ENCODE data around the gene AMBP. TPM values are rescaled to one million over a fixed set of nuclear protein-coding genes. Genes with fewer than 3 reads are reported as not detected.
"Not testable (repeated sequence)": the region's sequence is repeated elsewhere in the genome, so short reads cannot be mapped to it uniquely, and the experiment has no call there.

The AMBP gene
- polyA plus RNA-seq, 6 donors from 2014 or later, result not detected

DNA sequence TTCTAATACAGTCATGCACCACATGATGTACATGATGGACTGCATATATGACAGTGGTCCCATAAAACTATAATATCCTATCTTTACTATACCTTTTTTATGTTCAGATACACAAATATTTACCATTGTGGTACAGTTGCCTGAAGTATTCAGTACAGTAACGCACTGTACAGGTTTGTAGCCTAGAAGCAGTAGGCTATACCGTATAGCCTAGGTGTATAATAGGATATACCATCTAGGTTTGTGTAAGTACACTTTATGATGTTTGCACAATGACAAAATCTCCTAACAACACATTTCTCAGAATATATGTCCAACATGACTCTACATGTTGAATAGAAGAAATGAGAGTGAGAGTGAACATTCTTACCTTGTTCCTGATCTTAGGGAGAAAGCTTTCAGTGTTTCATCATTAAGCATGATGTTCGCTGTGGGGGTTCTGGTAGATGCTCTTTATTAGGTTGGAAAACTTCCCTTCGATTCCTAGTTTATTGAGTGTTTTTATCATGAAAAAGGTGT, 31.8 kb downstream of the AMBP start:
- Mint-ChIP-seq H3K27ac (no peak overlapping the region), H3K27me3 (no peaks in the 10 kb centered on the region), H3K4me3 (no peak overlapping the region), H3K36me3 (peaks cover 8 to 11% of the 10 kb centered on the region in 2 donors), H3K9me3 (peaks cover 0 to 2% (median 0%) of the 10 kb centered on the region in 7 donors), H3K4me1 (no peaks in the 10 kb centered on the region)
- ATAC-seq (ENCODE audit: low read depth in 2 of 2) (no peak), DNase-seq (no peak)

GRCh38 chr9:114043660-114044059, 34.4 kb downstream of the AMBP start:
- H3K27me3 Mint-ChIP-seq; H3K4me3 Mint-ChIP-seq; DNase-seq; H3K4me1 Mint-ChIP-seq; H3K36me3 Mint-ChIP-seq; ATAC-seq (ENCODE audit: low read depth in 2 of 2); H3K27ac Mint-ChIP-seq; H3K9me3 Mint-ChIP-seq: not testable (repeated sequence)

DNA sequence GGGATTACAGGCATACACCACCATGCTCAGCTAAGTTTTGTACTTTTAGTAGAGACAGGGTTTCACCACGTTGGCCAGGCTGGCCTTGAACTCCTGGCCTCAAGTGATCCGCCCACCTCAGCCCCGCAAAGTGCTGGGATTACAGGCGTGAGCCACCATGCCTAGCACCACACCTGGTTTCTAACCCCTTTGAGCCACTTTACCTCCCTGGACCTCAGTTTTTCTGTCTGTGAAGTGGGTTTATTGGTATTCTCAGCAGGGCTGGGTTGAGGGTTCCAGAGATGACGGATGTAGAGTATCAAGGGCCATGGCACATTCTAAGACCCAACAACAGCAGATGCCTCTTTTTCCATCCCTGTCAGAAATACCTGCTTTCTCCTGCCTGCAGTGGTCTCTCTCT, 38.6 kb downstream of the AMBP start:
- H3K36me3 Mint-ChIP-seq, result peaks cover 0 to 21% of the 10 kb centered on the region in 2 donors
- H3K4me3 Mint-ChIP-seq, result no peak overlapping the region
- H3K27me3 Mint-ChIP-seq, result no peaks in the 10 kb centered on the region
- DNase-seq, result no peak
- H3K27ac Mint-ChIP-seq, result no peak overlapping the region
- no peak for ATAC-seq (ENCODE audit: low read depth in 2 of 2)
- peaks cover 0 to 4% (median 0%) of the 10 kb centered on the region in 7 donors for H3K9me3 Mint-ChIP-seq
- H3K4me1 Mint-ChIP-seq, result peaks cover 0 to 4% (median 0%) of the 10 kb centered on the region in 3 donors

GRCh38 chr9:114038724-114039313, 39.3 kb downstream of the AMBP start:
- ATAC-seq (ENCODE audit: low read depth in 2 of 2), result no peak
- H3K4me1 Mint-ChIP-seq, result peaks cover 0 to 4% (median 0%) of the 10 kb centered on the region in 3 donors
- H3K9me3 Mint-ChIP-seq, result peaks cover 0 to 4% (median 0%) of the 10 kb centered on the region in 7 donors
- H3K36me3 Mint-ChIP-seq, result peaks cover 0 to 21% of the 10 kb centered on the region in 2 donors
- no peak overlapping the region for H3K27ac Mint-ChIP-seq
- H3K4me3 Mint-ChIP-seq, result no peak overlapping the region
- no peaks in the 10 kb centered on the region for H3K27me3 Mint-ChIP-seq
- no peak for DNase-seq

DNA sequence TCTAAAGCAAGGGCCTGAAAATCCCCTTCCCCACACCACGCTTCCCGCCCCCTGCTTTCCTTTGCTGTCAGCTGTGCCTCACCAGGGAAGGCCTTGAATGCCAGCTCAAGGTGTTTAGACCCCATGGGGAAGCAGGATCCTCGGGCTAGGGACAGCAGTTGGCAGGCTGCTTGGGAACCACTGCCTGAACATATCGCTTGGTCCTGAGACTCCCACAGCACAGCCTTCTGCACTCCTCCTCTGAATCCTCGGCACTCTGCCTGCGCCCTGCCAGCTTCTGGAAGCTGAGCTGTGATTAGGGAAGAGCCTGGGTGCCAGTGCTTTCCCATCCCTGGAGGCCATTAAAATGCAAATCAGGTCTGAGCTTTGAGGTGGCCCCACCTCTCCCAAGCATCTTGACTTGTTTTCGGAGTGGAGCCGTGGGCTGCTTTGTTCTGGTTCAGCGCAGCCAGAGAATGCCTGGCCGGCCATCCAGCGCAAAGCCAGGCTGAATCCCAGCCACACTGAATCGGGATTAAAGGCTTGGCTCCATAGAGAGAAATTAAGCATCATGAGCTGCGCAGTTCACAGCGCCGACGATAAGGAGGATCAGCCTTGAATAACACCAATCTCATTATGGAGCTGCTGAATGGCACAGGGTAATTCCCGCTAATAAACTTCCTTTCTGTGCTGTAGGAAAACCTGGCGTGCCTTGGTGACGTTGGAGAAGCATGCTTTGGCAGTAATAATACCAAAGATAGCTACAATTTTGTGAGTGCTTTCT, 40.0 kb downstream of the AMBP start:
- DNase-seq, result no peak
- Mint-ChIP-seq H3K9me3 (peaks cover 0 to 4% (median 0%) of the 10 kb centered on the region in 7 donors), H3K4me3 (no peak overlapping the region), H3K27ac (no peak overlapping the region), H3K4me1 (peaks cover 0 to 4% (median 0%) of the 10 kb centered on the region in 3 donors), H3K36me3 (peaks cover 0 to 21% of the 10 kb centered on the region in 2 donors), H3K27me3 (no peaks in the 10 kb centered on the region)
- no peak for ATAC-seq (ENCODE audit: low read depth in 2 of 2)

DNA sequence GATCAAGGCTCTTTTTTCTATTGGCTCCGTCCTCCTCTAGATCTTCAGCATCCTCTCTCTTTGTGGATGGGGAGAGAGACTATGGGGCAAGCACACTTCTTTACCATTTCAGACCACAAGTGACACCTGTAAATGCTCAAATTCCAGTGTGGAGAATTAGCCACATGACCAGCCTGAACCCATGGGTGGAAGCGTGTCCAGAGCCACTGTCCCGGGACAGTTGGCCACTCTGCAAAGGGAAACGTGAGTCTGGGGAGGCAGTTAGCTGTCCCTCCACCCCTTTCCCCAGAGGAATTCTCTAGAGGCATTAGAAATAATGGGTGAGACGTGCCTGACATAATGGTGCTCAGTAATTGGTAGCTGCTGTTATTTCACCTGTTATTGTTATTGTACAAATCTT, 40.9 kb downstream of the AMBP start:
- Mint-ChIP-seq H3K9me3 (peaks cover 0 to 4% (median 0%) of the 10 kb centered on the region in 7 donors), H3K27me3 (no peaks in the 10 kb centered on the region), H3K36me3 (peaks cover 0 to 21% of the 10 kb centered on the region in 2 donors), H3K27ac (no peak overlapping the region), H3K4me1 (peaks cover 0 to 4% (median 0%) of the 10 kb centered on the region in 3 donors), H3K4me3 (no peak overlapping the region)
- ATAC-seq (ENCODE audit: low read depth in 2 of 2) (no peak), DNase-seq (no peak)

DNA sequence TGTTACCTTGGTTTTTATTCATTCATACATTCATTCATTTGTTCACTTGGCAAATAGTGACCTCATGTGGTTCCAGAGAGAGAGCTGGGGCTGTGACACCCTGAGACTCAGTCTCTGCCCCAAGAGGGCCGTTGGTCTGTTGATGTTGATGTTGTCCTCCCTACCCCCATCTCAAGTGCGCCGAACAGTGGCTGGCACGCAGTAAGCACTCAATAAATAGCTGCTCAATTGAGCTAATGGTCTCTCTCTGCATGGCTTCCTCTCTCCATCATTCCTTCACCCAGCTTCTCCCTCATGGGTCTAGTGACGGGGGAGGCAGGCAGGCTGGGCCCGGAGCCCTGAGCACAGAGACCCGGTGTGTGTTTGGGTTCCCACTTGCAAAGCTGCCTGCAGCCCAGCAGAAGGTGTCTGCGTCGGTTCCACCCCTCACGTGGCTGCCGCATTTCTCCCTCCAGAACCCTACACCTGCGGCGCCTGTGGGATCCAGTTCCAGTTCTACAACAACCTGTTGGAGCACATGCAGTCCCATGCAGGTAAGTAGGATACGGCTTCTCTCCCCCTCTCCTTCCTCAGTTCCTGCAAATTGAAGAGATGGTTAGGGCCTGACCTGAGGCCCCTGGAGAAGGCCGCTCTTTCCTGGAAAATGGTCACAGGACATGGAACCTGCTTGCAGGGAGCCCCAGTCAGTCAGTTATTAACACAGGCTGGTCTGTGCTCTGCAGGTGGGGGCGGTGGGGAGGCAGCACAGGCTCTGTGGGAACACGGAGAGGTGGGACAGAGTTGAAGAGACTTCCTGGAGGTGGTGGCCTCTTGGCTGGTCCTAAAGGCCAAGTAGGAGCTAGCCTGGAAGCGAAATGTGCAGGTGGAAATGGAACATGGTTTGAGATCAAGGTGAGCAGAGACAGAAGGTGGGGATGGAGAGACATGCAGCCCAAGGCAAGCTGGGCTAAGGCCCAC, 42.0 kb downstream of the AMBP start:
- H3K9me3 Mint-ChIP-seq, result peaks cover 0 to 3% (median 0%) of the 10 kb centered on the region in 7 donors
- no peaks in the 10 kb centered on the region for H3K27me3 Mint-ChIP-seq
- peaks cover 0 to 4% (median 0%) of the 10 kb centered on the region in 3 donors for H3K4me1 Mint-ChIP-seq
- H3K27ac Mint-ChIP-seq, result peak overlapping the region in 3 of 6 donors; percentile 13 to 76 (median 44)
- DNase-seq (no peak), ATAC-seq (ENCODE audit: low read depth in 2 of 2) (no peak)
- no peak overlapping the region for H3K4me3 Mint-ChIP-seq
- H3K36me3 Mint-ChIP-seq, result peaks cover 0 to 21% of the 10 kb centered on the region in 2 donors

GRCh38 chr9:114035221-114035844, 42.8 kb downstream of the AMBP start:
- ATAC-seq (ENCODE audit: low read depth in 2 of 2) (no peak), DNase-seq (no peak)
- Mint-ChIP-seq H3K4me1 (peaks cover 0 to 4% (median 0%) of the 10 kb centered on the region in 3 donors), H3K36me3 (peaks cover 0 to 21% of the 10 kb centered on the region in 2 donors), H3K27ac (peak overlapping the region in 2 of 6 donors; percentile 44 to 76), H3K9me3 (peaks cover 0 to 3% (median 0%) of the 10 kb centered on the region in 7 donors), H3K4me3 (no peak overlapping the region), H3K27me3 (no peaks in the 10 kb centered on the region)

DNA sequence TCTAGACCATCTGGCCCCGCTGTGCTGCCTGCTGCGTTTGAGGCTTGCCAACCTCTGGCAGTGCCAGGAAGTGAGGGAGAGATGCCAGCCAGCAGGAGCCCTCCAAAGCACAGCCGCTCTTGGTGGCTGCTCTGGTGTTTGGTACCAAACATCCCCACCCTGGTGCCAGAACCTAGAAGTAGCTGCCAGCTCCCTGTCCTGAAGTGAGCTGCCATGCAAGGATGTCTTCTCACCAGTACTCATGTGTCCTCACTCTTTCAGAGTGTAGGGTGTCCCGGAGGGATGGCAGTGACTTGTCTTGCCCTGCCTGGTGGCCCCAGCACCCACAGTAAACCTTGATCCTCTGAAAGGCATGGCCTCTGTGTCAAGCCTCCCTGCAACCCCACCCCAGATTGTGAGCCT, 43.4 kb downstream of the AMBP start:
- H3K36me3 Mint-ChIP-seq, result peaks cover 0 to 21% of the 10 kb centered on the region in 2 donors
- DNase-seq (no peak), ATAC-seq (ENCODE audit: low read depth in 2 of 2) (no peak)
- no peak overlapping the region for H3K4me3 Mint-ChIP-seq
- no peak overlapping the region for H3K27ac Mint-ChIP-seq
- H3K27me3 Mint-ChIP-seq, result no peaks in the 10 kb centered on the region
- H3K9me3 Mint-ChIP-seq, result peaks cover 0 to 3% (median 0%) of the 10 kb centered on the region in 7 donors
- peaks cover 0 to 4% (median 0%) of the 10 kb centered on the region in 3 donors for H3K4me1 Mint-ChIP-seq

- no peak overlapping the region for H3K4me3 Mint-ChIP-seq
- ATAC-seq (ENCODE audit: low read depth in 2 of 2), result no peak
- no peaks in the 10 kb centered on the region for H3K27me3 Mint-ChIP-seq
- peaks cover 0 to 4% (median 0%) of the 10 kb centered on the region in 3 donors for H3K4me1 Mint-ChIP-seq
- H3K36me3 Mint-ChIP-seq, result peaks cover 3 to 21% of the 10 kb centered on the region in 2 donors
- no peak overlapping the region for H3K27ac Mint-ChIP-seq
- H3K9me3 Mint-ChIP-seq, result peaks cover 0 to 3% (median 0%) of the 10 kb centered on the region in 7 donors
- DNase-seq, result no peak
These were observed 43.9 kb downstream of the AMBP start for GRCh38 chr9:114034196-114034595.

- H3K4me3 Mint-ChIP-seq, result no peak overlapping the region
- no peak for ATAC-seq (ENCODE audit: low read depth in 2 of 2)
- H3K27me3 Mint-ChIP-seq, result no peaks in the 10 kb centered on the region
- H3K9me3 Mint-ChIP-seq, result peaks cover 0 to 3% (median 0%) of the 10 kb centered on the region in 7 donors
- H3K36me3 Mint-ChIP-seq, result peaks cover 3 to 21% of the 10 kb centered on the region in 2 donors
- no peak for DNase-seq
- peaks cover 0 to 4% (median 0%) of the 10 kb centered on the region in 3 donors for H3K4me1 Mint-ChIP-seq
- no peak overlapping the region for H3K27ac Mint-ChIP-seq
These were observed 44.5 kb downstream of the AMBP start for GRCh38 chr9:114033397-114034103.

Measured in naive B cell (primary cell).